ENCODE measurements around the gene GLRA1.
A peak's percentile ranks its signal among the peaks of the same experiment; 100 is the strongest.
"Not testable (repeated sequence)": the region's sequence is repeated elsewhere in the genome, so short reads cannot be mapped to it uniquely, and the experiment has no call there.

GLRA1 gene

DNA sequence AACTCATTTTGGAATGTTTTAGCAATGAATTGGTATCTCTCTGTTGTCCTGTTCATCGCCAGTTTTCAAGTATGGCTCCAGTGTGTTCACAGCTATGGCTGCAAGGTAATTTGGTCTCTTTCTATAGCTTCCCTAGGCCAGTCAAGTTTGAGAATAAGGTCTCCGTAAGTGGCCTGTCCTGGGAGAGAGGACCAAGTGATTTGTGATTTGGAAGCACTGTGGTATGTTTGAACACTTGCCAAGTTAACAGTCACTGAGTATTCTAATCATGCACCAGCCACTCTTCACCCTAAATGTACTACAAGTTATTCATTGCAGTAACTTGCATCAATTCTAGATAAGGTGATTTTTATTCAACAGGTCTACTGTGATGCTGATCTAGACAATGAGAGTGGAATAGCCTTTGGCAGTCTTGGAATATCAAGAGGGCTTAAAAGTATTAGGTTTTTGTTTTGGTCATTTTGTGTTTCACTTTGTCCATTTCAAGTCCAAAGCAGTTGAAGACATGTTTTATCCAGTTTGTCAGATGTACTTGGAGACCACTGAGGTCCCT lies 111.8 kb downstream of the GLRA1 start:
- no peak for DNase-seq (ENCODE audit: low spot score)

DNA sequence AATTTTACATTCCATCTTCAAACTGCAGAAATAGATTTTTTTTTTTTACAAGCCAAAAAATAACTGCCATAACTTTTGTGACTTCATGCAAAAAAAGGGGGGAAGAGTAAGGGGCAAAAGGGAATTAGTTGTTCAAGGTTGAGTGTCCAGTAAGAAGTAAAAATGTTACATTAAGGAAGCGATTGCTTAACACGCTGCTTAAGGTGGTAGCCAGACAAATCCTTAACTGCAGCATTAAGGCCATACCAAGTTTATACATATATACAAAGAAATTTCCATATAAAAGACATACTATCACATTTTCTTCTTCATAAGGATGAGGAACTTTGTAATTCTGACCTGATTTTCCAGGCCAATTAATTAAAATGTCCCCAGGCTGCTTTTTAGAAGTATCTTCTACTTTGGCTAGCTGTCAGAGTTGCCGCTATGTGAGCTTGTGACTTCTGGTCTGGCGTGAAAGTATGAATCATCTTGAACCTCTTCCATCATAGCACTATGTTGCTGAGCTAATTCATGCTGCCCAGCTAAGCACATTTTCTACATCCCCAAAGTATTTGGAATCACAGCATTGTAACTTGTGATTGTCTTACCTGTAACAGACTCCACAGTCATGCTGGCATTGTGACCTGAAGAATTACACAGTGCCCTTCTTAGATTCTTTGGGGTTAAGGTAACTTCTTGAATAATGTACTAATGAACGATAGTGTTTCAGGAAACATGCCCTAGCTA lies 112.9 kb downstream of the GLRA1 start:
- DNase-seq (ENCODE audit: low spot score): no peak

DNA sequence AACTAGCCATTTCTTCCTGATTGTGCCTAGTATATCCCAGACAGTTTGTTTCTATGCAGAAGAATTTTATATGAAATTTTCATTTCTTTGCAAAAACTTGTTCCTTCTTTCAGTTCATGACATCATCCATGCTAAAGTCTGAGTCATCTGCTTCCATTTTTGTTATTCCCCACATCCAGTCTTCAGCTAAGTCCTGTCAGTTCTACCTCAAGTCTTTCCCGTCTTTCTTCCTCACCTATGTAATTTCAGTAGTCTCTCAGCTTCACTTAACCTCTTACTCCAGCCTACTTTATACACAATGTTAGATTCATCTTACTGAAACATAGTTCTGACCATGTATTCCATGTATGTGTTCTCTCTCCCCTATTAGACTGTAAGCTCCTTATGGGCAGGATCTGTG lies 113.8 kb downstream of the GLRA1 start:
- DNase-seq (ENCODE audit: low spot score): no peak

DNA sequence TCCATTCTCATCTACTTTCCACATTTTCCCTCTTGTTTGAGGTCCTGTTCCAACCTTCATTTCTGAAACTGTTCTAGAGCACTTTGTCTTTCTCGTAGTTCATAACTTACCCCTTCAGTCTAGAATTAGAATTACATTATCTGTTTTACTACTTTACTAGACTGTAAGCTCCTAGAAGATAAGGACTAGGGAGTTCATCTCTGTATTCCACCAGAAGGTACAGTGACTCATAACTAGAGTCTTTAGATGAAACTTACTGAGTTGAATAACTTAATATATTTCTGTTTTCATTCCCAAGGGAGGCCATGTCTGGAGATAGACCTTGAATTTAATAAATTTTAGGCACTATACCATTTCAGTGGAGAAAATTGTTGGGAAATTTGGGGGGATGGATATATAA lies 114.2 kb downstream of the GLRA1 start:
- peak; percentile 30 for DNase-seq (ENCODE audit: low spot score)

DNA sequence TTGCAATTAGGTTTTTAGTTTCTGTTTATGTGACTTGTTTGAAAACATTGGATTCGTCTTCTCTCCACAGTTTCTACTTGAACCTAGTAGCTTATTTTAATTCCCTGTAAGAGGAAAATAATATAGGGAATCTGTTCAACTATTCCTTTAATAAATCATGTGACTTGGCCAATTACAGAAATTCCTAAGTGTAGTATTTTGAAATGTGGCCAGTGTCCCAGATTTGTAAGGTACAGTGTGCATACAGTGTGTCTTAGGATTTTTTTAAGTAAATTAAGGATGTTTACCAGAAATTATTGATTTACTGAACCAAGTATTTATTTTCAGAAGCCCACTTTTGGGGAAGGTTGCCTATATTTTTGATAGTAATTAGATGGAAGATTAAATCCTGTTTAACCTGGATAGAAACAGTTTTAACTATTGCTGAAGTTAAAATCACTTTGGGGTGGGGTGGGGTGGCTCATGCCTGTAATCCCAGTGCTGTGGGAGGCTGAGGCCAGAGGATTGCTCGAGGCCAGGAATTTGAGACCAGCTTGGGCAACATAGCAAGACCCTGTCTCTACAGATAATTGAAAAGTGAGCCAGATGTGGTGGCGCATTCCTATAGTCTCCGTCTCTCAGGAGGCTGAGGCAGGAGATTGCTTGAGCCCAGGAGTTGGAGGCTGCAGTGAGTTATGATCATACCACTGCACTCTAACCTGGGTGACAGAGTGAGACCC lies 116.0 kb downstream of the GLRA1 start:
- no peak for DNase-seq (ENCODE audit: low spot score)

DNA sequence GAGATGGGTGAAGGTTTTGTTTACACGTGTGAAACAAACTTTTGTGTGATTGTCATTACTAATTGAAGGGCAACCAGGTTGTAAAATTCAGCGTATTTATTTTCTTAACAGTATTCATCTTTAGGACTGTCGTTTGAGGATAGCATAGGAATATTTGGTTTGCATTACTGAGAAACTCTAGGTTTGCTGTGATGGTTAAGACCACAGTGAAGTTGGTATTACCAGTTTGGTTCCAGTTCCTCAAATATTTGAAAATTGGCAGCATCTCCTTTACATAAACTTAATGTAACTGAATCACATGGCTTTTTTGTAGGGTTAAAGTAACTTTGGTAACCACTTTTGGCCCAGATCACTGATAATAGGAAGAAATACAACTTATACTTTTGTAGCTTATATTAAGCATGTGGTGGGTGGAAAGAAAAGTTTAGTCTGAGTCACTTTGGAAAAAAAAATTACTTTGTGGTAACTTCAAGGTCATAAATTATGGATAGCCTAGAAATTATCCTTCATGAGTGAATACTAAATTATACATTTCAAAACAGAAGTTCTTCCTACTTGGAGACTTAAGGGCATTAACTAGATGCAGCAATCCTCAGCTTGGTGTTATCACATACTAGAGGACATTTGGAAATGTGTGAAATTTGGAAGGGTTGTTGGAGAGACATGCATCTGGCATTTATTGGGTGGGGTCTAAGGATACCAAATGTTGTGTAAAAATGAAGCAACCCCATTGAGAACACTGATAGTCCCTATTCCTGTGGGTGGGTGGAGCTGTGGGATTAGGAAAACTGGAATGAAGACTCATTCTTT lies 119.0 kb downstream of the GLRA1 start:
- DNase-seq (ENCODE audit: low spot score): no peak

DNA sequence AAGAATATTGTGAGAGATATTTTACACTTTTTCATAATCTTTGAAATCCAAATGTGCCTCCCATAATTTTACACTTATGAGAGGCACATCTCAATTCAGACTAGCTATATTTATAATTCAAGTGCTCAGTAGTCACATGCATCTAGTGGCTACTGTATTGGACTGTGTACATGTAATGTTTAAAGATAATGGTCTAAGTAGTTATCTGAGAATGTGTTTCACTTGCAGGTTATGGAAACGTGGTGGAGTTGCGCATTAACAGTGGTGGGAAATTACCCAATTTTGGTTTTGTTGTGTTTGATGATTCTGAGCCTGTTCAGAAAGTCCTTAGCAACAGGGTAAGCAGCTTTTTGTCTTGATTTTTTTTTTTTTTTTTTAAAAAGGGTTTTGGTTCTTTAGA lies 124.1 kb downstream of the GLRA1 start:
- no peak for DNase-seq (ENCODE audit: low spot score)

DNA sequence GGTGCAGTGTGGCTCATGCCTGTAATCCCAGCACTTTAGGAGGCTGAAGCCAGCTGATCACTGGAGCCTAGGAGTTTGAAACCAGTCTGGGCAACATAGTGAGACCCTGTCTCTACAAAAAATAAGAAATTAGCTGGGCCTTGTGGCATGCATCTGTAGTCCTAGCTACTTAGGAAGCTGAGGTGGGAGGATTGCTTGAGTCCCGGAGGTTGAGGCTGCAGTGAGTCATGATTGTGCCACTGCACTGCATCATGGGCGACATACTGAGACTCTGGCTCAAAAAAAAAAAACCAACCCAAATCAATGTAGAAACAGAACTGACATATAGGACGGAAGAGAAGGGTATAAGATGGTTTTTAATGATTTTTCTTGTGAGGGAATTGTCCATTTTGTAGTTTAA lies 125.2 kb downstream of the GLRA1 start:
- no peak for DNase-seq (ENCODE audit: low spot score)

DNA sequence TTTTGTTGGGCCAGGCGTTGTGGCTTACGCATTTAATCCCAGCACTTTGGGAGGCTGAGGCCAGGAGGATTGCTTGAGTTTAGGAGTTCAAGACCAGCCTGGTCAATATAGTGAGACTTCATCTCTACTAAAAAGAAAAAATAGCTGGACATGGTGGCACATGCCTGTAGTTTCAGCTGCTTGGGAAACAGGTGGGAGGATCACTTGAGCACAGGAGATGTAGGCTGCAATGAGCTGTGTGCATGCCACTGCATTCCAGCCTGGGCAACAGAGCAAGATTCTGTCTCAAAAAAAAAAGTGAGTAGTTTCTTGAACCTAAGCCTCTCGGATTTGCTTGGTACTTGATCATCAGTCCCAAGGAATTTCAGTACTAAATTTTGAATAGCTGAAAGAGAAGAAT lies 126.0 kb downstream of the GLRA1 start:
- DNase-seq (ENCODE audit: low spot score): no peak

DNA sequence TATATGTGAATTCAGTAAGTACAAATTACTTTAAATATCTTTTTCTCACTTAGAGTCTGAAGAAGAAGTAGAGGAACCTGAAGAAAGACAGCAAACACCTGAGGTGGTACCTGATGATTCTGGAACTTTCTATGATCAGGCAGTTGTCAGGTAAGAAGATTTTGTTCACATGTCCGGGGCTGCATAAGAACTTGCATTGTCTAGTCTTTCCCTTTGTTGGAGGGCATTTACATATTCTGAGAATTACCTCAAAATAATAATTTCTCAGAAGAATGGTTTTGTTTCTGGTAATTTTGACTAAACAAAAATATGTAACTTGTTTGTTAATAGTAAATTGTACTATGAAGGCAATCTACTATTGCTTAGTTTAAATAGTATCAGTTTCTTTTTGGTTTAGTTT lies 129.2 kb downstream of the GLRA1 start:
- no peak for DNase-seq (ENCODE audit: low spot score)

DNA sequence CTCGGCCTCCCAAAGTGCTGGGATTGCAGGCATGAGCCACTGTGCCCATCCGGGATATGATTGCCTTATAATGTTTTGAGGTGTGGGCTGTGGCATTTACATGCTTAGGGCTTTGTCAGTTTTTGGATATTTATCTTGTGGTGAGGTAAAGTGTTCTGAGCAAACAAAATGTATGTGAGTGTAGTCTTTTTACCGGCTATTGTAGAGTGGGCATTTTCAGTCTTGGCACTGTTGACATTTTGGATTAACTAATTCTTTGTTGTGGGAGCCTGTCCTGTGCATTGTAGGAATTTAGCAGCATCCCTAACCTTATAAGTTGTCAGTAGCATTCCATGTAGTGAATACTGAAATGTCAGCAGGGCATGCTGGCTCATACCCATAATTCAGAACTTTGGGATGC lies 131.3 kb downstream of the GLRA1 start:
- no peak for DNase-seq (ENCODE audit: low spot score)

DNA sequence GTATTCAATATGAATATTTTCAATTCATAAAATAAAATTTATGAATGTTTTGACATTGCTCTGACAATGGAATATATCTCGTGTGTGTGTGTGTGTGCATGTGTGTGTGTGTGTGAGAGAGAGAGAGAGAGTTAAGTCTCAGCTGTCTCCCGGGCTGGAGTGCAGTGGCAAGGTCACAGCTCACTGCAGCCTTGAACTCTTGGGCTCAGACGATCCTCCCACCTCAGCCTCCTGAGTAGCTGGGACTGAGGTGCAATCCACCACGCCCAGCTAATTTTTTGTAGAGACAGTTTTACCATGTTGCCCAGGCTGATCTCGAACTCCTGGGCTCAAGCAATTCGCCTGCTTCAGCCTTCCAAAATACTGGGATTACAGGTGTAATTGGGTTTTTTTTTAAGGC lies 136.8 kb downstream of the GLRA1 start:
- DNase-seq (ENCODE audit: low spot score): no peak

DNA sequence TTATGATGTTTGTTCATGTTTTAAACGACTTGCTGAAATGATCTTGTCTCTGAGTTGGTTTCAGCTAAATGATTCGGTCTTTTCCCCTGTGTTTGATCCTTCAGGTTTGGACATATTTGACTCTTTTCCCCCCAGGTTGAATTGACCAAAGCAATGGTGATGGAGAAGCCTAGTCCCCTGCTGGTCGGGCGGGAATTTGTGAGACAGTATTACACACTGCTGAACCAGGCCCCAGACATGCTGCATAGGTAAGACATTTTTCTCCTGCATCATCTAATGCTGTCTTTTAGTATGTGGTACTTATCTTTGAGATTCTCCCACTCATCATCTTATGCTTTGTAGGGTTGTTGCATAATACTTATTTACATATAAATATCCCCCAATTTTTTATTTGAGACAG lies 138.2 kb downstream of the GLRA1 start:
- no peak for DNase-seq (ENCODE audit: low spot score)

DNA sequence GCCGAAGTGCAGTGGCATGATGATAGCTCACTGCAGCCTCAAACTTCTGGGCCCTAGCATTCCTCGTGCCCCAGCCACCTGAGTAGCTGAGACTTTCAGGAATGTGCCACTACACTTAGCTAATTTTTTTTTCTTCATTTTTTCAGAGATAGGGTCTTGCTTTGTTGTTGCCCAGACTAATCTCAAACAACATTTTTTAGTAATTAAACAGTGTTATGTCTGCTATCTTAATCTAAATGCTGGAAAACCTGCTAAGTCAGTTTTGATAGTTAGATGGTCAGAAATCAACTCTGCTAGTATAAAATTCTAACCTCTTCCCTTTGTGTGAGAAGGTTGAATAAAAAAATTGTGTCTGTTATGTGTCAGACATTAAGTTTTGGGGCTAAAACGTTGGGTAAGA lies 140.5 kb downstream of the GLRA1 start:
- DNase-seq (ENCODE audit: low spot score): no peak

DNA sequence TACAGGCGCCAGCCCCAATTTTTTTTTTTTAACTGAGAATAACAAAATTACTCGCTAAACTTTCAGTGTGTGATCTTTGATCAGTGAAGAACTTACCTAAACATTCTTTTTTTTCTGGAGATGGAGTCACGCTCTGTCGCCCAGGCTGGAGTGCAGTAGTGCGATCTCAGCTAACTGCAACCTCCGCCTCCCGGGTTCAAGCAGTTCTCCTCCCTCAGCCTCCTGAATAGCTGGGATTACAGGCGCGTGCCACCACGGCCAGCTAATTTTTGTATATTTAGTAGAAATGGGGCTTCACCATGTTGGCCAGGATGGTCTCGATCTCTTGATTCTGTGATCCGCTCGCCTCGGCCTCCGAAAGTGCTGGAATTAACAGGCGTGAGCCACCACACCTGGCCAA lies 141.0 kb downstream of the GLRA1 start:
- DNase-seq (ENCODE audit: low spot score): not testable (repeated sequence)

DNA sequence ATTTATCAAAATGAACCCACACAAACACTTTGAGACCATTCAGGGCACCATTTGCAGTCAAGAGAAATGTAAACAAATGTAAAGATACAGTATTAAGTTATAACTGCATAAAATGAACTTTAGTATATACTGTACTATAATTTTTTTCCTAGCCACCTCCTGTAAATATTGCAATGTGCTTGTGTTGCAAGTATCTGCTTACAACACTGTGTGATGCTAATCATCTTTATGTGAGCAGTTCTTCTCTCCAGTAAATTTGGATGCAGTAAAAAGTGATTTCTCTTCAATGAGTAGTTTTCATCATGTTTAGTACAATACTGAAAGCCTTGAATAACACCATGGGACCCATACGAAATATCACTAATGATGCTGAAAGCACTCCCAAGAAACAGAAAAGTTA lies 143.4 kb downstream of the GLRA1 start:
- no peak for DNase-seq (ENCODE audit: low spot score)

DNA sequence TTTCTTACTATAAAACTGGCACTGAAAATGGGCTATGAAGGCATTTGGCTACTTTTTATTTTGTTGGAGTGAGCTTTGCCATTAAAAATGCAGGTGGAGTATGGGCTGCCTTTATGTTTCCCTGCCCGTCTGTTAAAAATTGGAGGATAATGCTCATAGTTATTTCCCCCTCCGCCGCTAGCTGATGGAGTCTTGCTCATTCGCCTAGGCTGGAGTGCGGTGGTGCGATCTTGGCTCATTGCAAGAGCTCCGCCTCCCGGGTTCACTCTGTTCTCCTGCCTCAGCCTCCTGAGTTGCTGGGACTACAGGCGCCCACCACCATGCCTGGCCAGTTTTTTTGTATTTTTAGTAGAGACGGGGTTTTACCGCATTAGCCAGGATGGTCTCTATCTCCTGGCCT lies 144.3 kb downstream of the GLRA1 start:
- no peak for DNase-seq (ENCODE audit: low spot score)

DNA sequence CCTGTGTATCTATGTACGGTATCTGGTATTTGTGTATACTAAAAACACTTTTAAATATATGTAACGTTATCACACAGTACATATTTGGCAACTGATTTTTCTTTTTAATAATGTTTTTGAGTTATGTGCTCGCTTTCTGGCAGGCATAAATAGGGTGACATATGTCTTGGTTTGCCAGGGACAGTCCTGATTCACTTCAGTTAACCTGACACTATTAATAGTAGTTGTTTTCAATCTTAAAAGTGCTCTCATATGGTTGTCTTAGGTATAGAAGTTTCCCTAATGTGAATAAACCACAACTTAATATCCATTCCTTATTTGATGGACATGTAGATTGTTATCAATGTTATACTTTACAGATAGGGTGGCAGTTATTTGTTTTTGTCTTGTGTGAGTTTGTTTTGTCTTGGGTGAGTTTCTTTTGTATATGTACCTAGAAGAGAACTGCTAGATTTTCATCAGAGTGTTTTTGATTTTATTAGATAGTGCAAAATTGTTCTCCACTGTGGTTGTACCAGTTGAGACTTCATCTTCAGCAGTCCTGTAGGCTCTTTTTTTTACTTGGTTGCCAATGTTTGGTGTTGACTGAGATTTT lies 145.0 kb downstream of the GLRA1 start:
- no peak for DNase-seq (ENCODE audit: low spot score)

DNA sequence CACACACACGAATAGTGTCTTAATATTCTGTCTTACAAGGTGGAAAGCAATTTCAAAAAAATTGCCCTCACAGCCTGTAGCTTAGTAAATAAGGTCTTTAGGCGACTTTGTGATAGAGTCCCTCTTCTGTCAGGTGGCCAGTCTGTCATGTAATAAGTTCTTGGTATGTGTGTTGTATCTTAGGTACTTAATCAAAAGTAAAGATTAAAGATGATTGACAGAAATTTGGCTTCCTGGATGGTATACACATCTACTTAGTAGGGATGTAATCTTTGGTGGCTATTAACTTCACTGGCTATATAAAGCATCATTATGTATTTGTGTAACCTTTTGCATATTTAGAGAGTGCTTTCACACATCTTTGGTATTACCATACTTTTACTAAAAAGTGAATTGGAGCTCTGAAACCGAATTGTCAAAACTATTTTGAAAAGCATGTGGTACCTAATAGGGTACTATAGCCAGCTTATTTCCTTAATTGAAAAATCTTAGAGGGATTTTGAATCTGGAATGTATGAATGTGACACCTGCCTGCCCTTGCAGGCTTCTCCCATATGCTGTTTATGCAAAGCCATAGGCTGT lies 149.5 kb downstream of the GLRA1 start:
- DNase-seq (ENCODE audit: low spot score): no peak

DNA sequence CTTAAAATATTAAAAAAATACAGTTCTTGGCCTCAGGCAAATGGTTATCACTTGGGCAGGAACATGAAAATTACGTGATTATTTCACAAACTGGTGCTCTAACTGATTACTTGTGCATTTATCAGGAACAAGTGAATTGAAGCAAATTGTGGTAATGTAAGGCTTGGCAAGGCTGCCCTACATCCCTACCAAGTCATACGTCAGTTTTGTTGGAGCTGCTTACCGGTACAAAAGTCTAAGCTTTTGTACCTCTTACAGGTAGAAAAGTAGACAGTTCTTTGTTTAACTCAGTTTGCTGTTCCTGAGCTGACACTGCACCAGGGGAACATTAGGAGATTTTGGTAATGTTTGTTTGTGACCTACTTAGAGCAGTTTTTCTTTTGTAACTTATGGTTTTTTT lies 150.7 kb downstream of the GLRA1 start:
- peak; percentile 29 for DNase-seq (ENCODE audit: low spot score)

DNA sequence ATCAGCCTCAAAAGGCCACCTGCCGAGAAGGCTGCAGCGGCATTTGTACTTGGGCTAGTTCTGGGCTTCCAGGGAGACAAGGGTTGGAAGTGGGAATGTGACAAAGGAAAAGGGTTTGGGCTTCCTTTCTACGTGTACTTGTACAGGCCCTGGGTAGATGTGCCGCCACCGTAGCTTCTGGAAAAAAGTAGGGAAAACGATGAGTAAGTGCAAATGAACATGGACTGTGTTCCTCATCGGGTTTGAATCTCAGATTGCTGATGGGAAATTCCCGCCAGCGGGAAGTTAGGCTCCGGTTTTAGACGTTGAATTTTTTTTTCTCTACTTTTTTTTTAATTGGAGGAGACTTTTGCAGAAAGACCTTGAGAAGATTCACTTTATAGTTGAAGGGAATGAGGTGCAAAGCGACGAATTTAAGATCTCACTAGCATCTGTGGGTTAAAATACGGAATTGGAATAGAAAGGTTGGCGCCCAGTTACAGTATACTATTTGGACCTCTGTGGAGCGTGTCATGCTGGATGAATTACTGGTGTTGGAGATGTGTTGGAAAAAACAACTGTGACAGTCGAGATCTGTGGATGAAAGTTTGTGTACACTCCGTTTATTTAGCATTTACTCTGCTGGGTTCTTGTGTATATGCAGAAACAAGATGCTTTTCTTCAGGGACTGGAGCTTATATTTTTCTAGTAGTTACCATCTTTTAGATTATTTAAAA lies 151.6 kb downstream of the GLRA1 start:
- no peak for DNase-seq (ENCODE audit: low spot score)

Data from hematopoietic multipotent progenitor cell treated with erythropoietin and hydrocortisone succinate and interleukin-3 and kit ligand, for 15 days (in vitro differentiated cells).